Parathyroid adenoma (tissue), 2 donors: ENCODE data around the gene GNL3.
"Not testable (repeated sequence)": the region's sequence is repeated elsewhere in the genome, so short reads cannot be mapped to it uniquely, and the experiment has no call there.

Experiments
- H2AFZ ChIP-seq: fragments of 300-600 bp; sonication (generic); one replicate; pipeline ENCODE4 v1.7.0; 2017; ENCODE audit warnings: antibody characterized with exemption, mild to moderate bottlenecking
- H3K27ac ChIP-seq: fragments of 300-600 bp; sonication (generic); one replicate; pipeline ENCODE4 v1.7.0; 2017
- H3K27me3 ChIP-seq: fragments of 300-600 bp; sonication (generic); one replicate; pipeline ENCODE4 v1.7.0; 2017; ENCODE audit warnings: low read length; ENCODE audit not compliant: control insufficient read depth, insufficient read depth
- H3K36me3 ChIP-seq: fragments of 300-600 bp; sonication (generic); one replicate; pipeline ENCODE4 v1.7.0; 2017; ENCODE audit warnings: low read length; ENCODE audit not compliant: control insufficient read depth, insufficient read depth
- H3K4me1 ChIP-seq: fragments of 300-600 bp; sonication (generic); one replicate; pipeline ENCODE4 v1.7.0; 2017; ENCODE audit warnings: control low read depth
- H3K4me2 ChIP-seq: fragments of 300-600 bp; sonication (generic); one replicate; pipeline ENCODE4 v1.7.0; 2017; ENCODE audit warnings: low read length
- H3K4me3 ChIP-seq: fragments of 300-600 bp; sonication (generic); one replicate; pipeline ENCODE4 v1.7.0; 2017; ENCODE audit warnings: low read depth, low read length
- H3K79me2 ChIP-seq: fragments of 300-600 bp; sonication (generic); one replicate; pipeline ENCODE4 v1.7.0; 2017; ENCODE audit warnings: control low read depth
- H3K9ac ChIP-seq: fragments of 300-600 bp; sonication (generic); one replicate; pipeline ENCODE4 v1.7.0; 2017; ENCODE audit warnings: mild to moderate bottlenecking
- H3K9me3 ChIP-seq: fragments of 300-600 bp; sonication (generic); one replicate; pipeline ENCODE4 v1.7.0; 2017; ENCODE audit warnings: low read length; ENCODE audit not compliant: control insufficient read depth
- TF ChIP-seq, protein P1 (sequence below): fragments of 300-600 bp; sonication (generic); IDR thresholded peaks from one replicate; pipeline ENCODE4 v1.7.0; 2017; ENCODE audit warnings: antibody characterized with exemption, mild to moderate bottlenecking
- donor health status: primary hyperparathyroidism.

Gene GNL3

DNA sequence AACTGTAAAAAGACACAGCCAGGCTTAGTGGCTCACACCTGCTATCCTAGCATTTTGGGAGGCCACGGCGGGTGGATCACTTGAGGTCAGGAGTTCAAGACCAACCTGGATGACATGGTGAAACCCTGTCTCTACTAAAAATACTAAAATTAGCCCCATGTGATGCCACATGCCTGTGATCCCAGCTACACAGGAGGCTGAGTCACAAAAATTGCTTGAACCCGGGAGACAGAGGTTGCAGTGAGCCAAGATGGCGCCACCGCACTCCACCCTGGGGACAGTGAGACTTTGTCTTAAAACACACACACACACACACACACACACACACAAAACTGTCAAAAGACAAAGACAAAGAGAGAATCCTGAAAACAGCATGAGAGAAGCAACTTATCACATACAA is 38.1 kb downstream of the GNL3 start:
- Histone ChIP-seq H3K4me3 (no peak overlapping the region), H3K4me1 (peaks cover 6% of the 10 kb centered on the region), H3K9ac (no peak overlapping the region), H3K27ac (no peak overlapping the region), H3K27me3 (no peaks in the 10 kb centered on the region), H3K4me2 (no peak overlapping the region), H3K79me2 (peaks cover 5% of the 10 kb centered on the region), H3K36me3 (no peaks in the 10 kb centered on the region), H2AFZ (no peak overlapping the region), H3K9me3 (no peaks in the 10 kb centered on the region)
- TF ChIP-seq, protein P1, sequence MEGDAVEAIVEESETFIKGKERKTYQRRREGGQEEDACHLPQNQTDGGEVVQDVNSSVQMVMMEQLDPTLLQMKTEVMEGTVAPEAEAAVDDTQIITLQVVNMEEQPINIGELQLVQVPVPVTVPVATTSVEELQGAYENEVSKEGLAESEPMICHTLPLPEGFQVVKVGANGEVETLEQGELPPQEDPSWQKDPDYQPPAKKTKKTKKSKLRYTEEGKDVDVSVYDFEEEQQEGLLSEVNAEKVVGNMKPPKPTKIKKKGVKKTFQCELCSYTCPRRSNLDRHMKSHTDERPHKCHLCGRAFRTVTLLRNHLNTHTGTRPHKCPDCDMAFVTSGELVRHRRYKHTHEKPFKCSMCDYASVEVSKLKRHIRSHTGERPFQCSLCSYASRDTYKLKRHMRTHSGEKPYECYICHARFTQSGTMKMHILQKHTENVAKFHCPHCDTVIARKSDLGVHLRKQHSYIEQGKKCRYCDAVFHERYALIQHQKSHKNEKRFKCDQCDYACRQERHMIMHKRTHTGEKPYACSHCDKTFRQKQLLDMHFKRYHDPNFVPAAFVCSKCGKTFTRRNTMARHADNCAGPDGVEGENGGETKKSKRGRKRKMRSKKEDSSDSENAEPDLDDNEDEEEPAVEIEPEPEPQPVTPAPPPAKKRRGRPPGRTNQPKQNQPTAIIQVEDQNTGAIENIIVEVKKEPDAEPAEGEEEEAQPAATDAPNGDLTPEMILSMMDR, result no peak

DNA sequence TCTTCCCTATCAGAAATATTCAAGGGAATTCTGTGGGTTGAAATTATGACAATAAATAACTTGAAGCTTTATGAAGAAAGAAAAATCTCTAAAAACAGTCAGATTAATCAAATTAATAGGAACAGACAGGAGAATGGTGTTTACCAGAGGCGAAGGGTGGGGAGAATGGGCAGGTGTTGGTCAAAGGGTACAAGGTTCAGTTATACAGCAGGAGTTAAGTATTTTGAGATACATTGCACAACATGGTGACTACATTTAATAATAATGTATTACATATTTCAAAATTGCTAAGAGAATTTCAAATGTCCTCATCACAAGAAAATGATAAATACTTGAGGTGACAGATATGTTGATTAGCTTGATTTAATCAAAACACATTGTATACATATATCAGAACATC is 38.7 kb downstream of the GNL3 start:
- peaks cover 2% of the 10 kb centered on the region for H3K79me2 ChIP-seq
- H3K36me3 ChIP-seq, result no peaks in the 10 kb centered on the region
- TF ChIP-seq, protein P1, result no peak
- no peak overlapping the region for H3K4me3 ChIP-seq
- no peaks in the 10 kb centered on the region for H3K9me3 ChIP-seq
- H3K4me1 ChIP-seq, result peaks cover 6% of the 10 kb centered on the region
- H3K9ac ChIP-seq, result no peak overlapping the region
- H2AFZ ChIP-seq, result no peak overlapping the region
- H3K27me3 ChIP-seq, result no peaks in the 10 kb centered on the region
- H3K4me2 ChIP-seq, result no peak overlapping the region
- no peak overlapping the region for H3K27ac ChIP-seq

DNA sequence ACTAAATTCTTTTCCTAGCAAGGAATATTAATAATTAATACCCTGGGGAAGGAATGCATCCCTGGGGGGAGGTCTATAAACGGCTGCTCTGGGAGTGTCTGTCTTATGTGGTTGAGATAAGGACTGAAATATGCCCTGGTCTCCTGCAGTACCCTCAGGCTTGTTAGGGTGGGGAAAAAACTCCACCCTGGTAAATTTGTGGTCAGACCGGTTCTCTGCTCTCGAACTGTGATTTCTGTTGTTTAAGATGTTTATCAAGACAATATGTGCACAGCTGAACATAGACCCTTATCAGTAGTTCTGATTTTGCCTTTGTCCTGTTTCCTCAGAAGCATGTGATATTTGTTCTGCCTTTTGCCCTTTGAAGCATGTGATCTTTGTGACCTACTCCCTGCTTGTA is 42.9 kb downstream of the GNL3 start:
- H3K9ac ChIP-seq, H3K4me3 ChIP-seq, H3K9me3 ChIP-seq, H3K4me1 ChIP-seq, H2AFZ ChIP-seq, H3K27me3 ChIP-seq, H3K4me2 ChIP-seq, H3K79me2 ChIP-seq, H3K27ac ChIP-seq, H3K36me3 ChIP-seq: not testable (repeated sequence)

DNA sequence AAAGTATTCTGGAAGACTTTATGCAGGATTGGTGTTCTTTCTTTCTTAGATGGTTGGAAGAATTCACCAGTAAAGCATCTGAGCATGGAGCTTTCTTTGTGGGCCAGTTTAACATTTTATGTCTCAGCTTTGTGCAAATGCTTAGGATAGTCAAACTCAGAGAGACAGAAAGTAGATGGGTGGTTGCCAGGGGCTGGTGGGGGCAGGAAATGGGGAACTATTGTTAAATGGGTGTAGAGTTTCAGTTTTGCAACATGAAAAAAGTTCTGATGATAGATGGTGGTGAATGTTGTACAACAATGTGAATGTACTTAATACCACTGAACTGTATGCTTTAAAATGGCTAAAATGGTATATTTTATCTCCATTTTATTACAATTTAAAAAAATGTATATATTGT is 44.8 kb downstream of the GNL3 start:
- no peaks in the 10 kb centered on the region for H3K27me3 ChIP-seq
- no peak overlapping the region for H3K4me3 ChIP-seq
- no peak overlapping the region for H3K9ac ChIP-seq
- H3K79me2 ChIP-seq, result peaks cover 2% of the 10 kb centered on the region
- H3K4me1 ChIP-seq, result no peaks in the 10 kb centered on the region
- no peak overlapping the region for H3K27ac ChIP-seq
- TF ChIP-seq, protein P1, result no peak
- H3K4me2 ChIP-seq, result no peak overlapping the region
- no peaks in the 10 kb centered on the region for H3K36me3 ChIP-seq
- no peaks in the 10 kb centered on the region for H3K9me3 ChIP-seq
- no peak overlapping the region for H2AFZ ChIP-seq

DNA sequence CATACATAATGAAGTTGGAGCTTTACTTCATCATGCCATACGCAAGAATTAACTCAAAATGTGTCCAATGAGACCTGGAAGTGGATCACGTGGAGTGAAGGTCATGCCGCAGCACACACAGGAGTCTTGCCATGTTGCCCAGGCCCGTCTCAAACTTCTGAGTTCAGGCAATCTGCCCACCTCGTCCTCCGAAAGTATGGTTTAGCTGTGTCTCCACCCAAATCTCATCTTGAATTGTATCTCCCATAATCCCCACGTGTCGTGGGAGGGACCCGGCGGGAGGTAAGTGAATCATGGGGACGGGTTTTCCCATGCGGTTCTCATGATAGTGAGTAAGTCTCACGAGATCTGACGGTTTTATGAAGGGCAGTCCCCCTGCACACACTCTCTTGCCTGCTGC is 45.8 kb downstream of the GNL3 start:
- no peak overlapping the region for H3K9ac ChIP-seq
- peaks cover 2% of the 10 kb centered on the region for H3K79me2 ChIP-seq
- H3K4me3 ChIP-seq, result no peak overlapping the region
- H2AFZ ChIP-seq, result no peak overlapping the region
- H3K4me2 ChIP-seq, result no peak overlapping the region
- H3K27ac ChIP-seq, result no peak overlapping the region
- H3K4me1 ChIP-seq, result no peaks in the 10 kb centered on the region
- no peaks in the 10 kb centered on the region for H3K36me3 ChIP-seq
- H3K27me3 ChIP-seq, result no peaks in the 10 kb centered on the region
- no peaks in the 10 kb centered on the region for H3K9me3 ChIP-seq
- TF ChIP-seq, protein P1, result no peak
